OCI-LY7 (cell line): ENCODE data around the gene TRRAP. TPM values are rescaled to one million over a fixed set of nuclear protein-coding genes. Genes with fewer than 3 reads are reported as not detected.

ENCODE experiments used
- BruUV-seq: library from RNA; stranded (reverse); fragments of 400-500 nt; replicated peaks from 2 replicates; lab custom pipeline; 2021; lab: Mats Ljungman, UMichigan
- CTCF ChIA-PET: fragments of 300-600 bp; sonication (Branson Sonifier 250); formaldehyde crosslinking; loops from one replicate; lab custom pipeline; 2022; ENCODE audit warnings: antibody characterized with exemption; ENCODE audit not compliant: unreplicated experiment; lab: Charles Lee
- POLR2A ChIA-PET: fragments of 300-600 bp; sonication (Branson Sonifier 250); formaldehyde crosslinking; loops from one replicate; lab custom pipeline; 2022; ENCODE audit warnings: antibody characterized with exemption; lab: Charles Lee
- DNase-seq: peaks from one replicate; pipeline ENCODE4 v3.0.0-alpha.2; 2015; ENCODE audit warnings: low spot score
- H2AFZ ChIP-seq: fragments of 200-600 bp; sonication (generic), shearing (Covaris generic); 2 replicates; pipeline ENCODE4 v1.6.1; 2014; ENCODE audit warnings: mild to moderate bottlenecking, antibody characterized with exemption, low read length, moderate library complexity
- H3K27ac ChIP-seq: fragments of 200-600 bp; sonication (generic); 2 replicates; pipeline ENCODE4 v1.5.1; 2014; ENCODE audit warnings: mixed run types, low read depth, mild to moderate bottlenecking, moderate library complexity, low read length, inconsistent platforms; ENCODE audit not compliant: poor library complexity, severe bottlenecking
- H3K36me3 ChIP-seq: fragments of 200-600 bp; sonication (generic); 2 replicates; pipeline ENCODE4 v1.6.1; 2014; ENCODE audit warnings: mild to moderate bottlenecking, antibody characterized with exemption, low read length, moderate library complexity, mixed read lengths; ENCODE audit not compliant: insufficient read depth
- H3K4me1 ChIP-seq: fragments of 200-600 bp; sonication (generic); 2 replicates; pipeline ENCODE4 v1.5.1; 2014; ENCODE audit warnings: mild to moderate bottlenecking, low read length; ENCODE audit not compliant: insufficient read depth, poor library complexity, severe bottlenecking
- H3K4me2 ChIP-seq: fragments of 200-600 bp; sonication (generic); 2 replicates; pipeline ENCODE4 v1.6.1; 2014; ENCODE audit warnings: mild to moderate bottlenecking, low read length
- H3K4me3 ChIP-seq: fragments of 200-600 bp; sonication (generic); 2 replicates; pipeline ENCODE4 v1.5.1; 2014; ENCODE audit warnings: mild to moderate bottlenecking, low read depth, low read length; ENCODE audit not compliant: poor library complexity, severe bottlenecking
- H3K79me2 ChIP-seq: fragments of 200-600 bp; sonication (generic); 2 replicates; pipeline ENCODE4 v1.6.1; 2016; ENCODE audit warnings: low read depth, mild to moderate bottlenecking, low read length, moderate library complexity, mixed read lengths; ENCODE audit not compliant: insufficient read depth
- H3K9me2 ChIP-seq: fragments of 200-600 bp; sonication (generic); 2 replicates; pipeline ENCODE4 v1.6.1; 2016; ENCODE audit warnings: mild to moderate bottlenecking, low read length, mixed read lengths; ENCODE audit not compliant: insufficient read depth
- H3K9me3 ChIP-seq: fragments of 200-600 bp; sonication (generic); 2 replicates; pipeline ENCODE4 v1.6.1; 2014; ENCODE audit warnings: mild to moderate bottlenecking, mixed run types, low read length, mixed read lengths
- H4K20me1 ChIP-seq: fragments of 200-600 bp; sonication (generic); 2 replicates; pipeline ENCODE4 v1.6.1; 2014; ENCODE audit warnings: mild to moderate bottlenecking, antibody characterized with exemption, low read length, moderate library complexity, mixed read lengths; ENCODE audit not compliant: insufficient read depth
- EZH2phosphoT487 ChIP-seq: fragments of 200-600 bp; sonication (generic); IDR thresholded peaks from 2 replicates; pipeline ENCODE4 v1.6.1; 2018; ENCODE audit warnings: low read depth, borderline replicate concordance, mild to moderate bottlenecking, mixed run types, antibody characterized with exemption, low read length, moderate library complexity, mixed read lengths
- intact Hi-C: fragments of 100-400 bp; cut with micrococcal nuclease; formaldehyde crosslinking; loops from one replicate; pipeline ENCODE4 v1.10.0; 2022; ENCODE audit not compliant: unreplicated experiment
- total RNA-seq, 2 experiments: library from RNA; depleted of rRNA in 1 of 2; stranded (reverse); fragments of >200 nt in 1 of 2; shearing (Covaris generic) in 1 of 2; gene quantifications; 2 replicates each; pipeline ENCODE4 v1.2.3, GENCODE V29; 2014 to 2022
- TF ChIP-seq, protein P1 (sequence below): fragments of 200-600 bp; sonication (generic); conservative IDR thresholded peaks from 2 replicates; pipeline ENCODE4 v1.5.1; 2014; ENCODE audit warnings: mild to moderate bottlenecking, antibody characterized with exemption, low read length, moderate library complexity, mixed read lengths

TRRAP gene
- total RNA-seq, 2 experiments from 2014 or later: 50.4 to 86.1 TPM

GRCh38 chr7:98968621-98969020, 90.3 kb downstream of the TRRAP start:
- H3K79me2 ChIP-seq: no peaks in the 10 kb centered on the region
- no TSS peak for BruUV-seq
- CTCF ChIA-PET: no interaction called here
- peaks cover 95% of the 10 kb centered on the region for H3K36me3 ChIP-seq
- DNase-seq: no peak
- POLR2A ChIA-PET: no interaction called here
- TF ChIP-seq EZH2phosphoT487: no peak
- TF ChIP-seq, protein P1, sequence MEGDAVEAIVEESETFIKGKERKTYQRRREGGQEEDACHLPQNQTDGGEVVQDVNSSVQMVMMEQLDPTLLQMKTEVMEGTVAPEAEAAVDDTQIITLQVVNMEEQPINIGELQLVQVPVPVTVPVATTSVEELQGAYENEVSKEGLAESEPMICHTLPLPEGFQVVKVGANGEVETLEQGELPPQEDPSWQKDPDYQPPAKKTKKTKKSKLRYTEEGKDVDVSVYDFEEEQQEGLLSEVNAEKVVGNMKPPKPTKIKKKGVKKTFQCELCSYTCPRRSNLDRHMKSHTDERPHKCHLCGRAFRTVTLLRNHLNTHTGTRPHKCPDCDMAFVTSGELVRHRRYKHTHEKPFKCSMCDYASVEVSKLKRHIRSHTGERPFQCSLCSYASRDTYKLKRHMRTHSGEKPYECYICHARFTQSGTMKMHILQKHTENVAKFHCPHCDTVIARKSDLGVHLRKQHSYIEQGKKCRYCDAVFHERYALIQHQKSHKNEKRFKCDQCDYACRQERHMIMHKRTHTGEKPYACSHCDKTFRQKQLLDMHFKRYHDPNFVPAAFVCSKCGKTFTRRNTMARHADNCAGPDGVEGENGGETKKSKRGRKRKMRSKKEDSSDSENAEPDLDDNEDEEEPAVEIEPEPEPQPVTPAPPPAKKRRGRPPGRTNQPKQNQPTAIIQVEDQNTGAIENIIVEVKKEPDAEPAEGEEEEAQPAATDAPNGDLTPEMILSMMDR: no peak
- H3K4me3 ChIP-seq: no peak overlapping the region
- intact Hi-C loops: no loop called here
- H4K20me1 ChIP-seq: no peaks in the 10 kb centered on the region
- H3K4me2 ChIP-seq: no peak overlapping the region
- no peaks in the 10 kb centered on the region for H3K4me1 ChIP-seq
- no peak overlapping the region for H3K27ac ChIP-seq
- no peaks in the 10 kb centered on the region for H3K9me3 ChIP-seq
- no peak overlapping the region for H2AFZ ChIP-seq
- no peaks in the 10 kb centered on the region for H3K9me2 ChIP-seq

DNA sequence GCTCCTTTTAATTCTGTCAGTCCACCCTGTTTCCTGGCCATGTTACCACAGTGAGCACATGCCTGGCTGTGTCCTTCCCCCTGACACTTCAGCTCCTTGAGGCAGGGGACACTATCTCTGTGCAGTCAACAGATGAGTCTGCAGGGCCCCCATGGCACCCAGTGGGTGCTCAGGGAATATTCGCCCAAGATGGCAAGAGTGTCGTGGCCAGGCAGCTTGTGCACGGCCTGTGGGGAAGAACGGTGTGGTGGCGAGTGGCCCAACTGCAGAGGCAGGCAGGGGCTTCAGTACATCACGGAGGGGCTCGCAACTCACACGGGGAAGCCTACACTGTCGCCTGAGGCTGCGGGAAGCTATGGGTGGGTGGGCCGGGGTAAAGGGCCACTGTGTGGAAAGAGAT, 91.1 kb downstream of the TRRAP start:
- Histone ChIP-seq H4K20me1 (no peaks in the 10 kb centered on the region), H2AFZ (no peak overlapping the region), H3K9me3 (no peaks in the 10 kb centered on the region), H3K27ac (no peak overlapping the region), H3K4me3 (no peak overlapping the region), H3K79me2 (no peaks in the 10 kb centered on the region), H3K9me2 (no peaks in the 10 kb centered on the region), H3K4me1 (no peaks in the 10 kb centered on the region), H3K36me3 (peaks cover 97% of the 10 kb centered on the region), H3K4me2 (no peak overlapping the region)
- no TSS peak for BruUV-seq
- no peak for DNase-seq
- intact Hi-C loops: no loop called here
- ChIA-PET POLR2A (no interaction called here), CTCF (no interaction called here)
- TF ChIP-seq, protein P1: no peak
- TF ChIP-seq EZH2phosphoT487: no peak

DNA sequence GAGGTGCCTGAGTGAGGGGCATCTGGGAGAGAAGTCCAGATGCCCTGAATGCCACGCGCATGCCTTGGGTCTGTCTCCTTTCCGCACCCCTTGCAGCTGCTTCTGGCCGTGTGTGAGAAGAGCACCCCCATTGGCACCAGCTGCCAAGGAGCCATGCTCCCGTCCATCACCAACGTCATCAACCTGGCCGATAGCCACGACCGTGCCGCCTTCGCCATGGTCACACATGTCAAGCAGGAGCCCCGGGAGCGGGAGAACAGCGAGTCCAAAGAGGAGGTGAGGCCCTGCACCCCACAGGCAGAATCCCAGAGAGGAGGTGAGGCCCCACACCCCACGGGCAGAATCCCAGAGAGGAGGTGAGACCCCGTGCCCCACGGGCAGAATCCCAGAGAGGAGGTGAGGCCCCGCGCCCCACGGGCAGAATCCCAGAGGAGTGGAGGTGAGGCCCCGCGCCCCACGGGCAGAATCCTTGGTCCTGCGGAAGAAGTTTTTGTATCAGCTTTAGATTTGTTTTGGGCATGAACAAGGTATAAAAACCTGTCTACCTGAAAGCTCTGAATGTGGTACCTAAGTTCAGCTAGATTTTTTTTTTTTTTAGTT, 91.8 kb downstream of the TRRAP start:
- Histone ChIP-seq H3K9me2 (no peaks in the 10 kb centered on the region), H3K79me2 (no peaks in the 10 kb centered on the region), H3K36me3 (peaks cover 97% of the 10 kb centered on the region), H3K9me3 (no peaks in the 10 kb centered on the region), H3K27ac (no peak overlapping the region), H3K4me2 (no peak overlapping the region), H3K4me1 (no peaks in the 10 kb centered on the region), H2AFZ (no peak overlapping the region), H3K4me3 (no peak overlapping the region), H4K20me1 (no peaks in the 10 kb centered on the region)
- BruUV-seq: no TSS peak
- POLR2A ChIA-PET: interaction anchor here (1.0 kb wide), 1 partner anchor 31 kb away, joined by 3 read pairs; no protein-coding TSS in a partner anchor
- TF ChIP-seq EZH2phosphoT487: no peak
- TF ChIP-seq, protein P1: no peak
- CTCF ChIA-PET: no interaction called here
- intact Hi-C loops: no loop called here
- no peak for DNase-seq
